A549 (cell line): ENCODE data around the gene TRIM7. TPM values are rescaled to one million over a fixed set of nuclear protein-coding genes. Genes with fewer than 3 reads are reported as not detected.

Source experiments
- ATAC-seq, 2 experiments: fragments of 200-7000 bp in 1 of 2; fragments of >200 bp in 1 of 2; cut with Nextera tagmentation in 1 of 2; cut with Tn5 transposase in 1 of 2; 3 replicates each; pipeline versions ENCODE4 v1.8.0 to v1.9.1; 2018 to 2020; ENCODE audit warnings: mild to moderate bottlenecking in 1 of 2, moderate library complexity in 1 of 2
- CTCF ChIA-PET: fragments of 300-600 bp; sonication (Branson Sonifier 250); formaldehyde crosslinking; extraction: SDS; loops from one replicate; lab custom pipeline; 2021; ENCODE audit warnings: antibody characterized with exemption, inconsistent platforms; lab: Yijun Ruan, JAX
- POLR2A ChIA-PET: fragments of 350-600 bp; formaldehyde crosslinking; extraction: SDS; loops from one replicate; lab custom pipeline; 2021; ENCODE audit warnings: antibody characterized with exemption, inconsistent platforms; lab: Yijun Ruan, JAX
- DNase-seq, 2 experiments: peaks; one replicate each; pipeline versions ENCODE4 v3.0.0 to v3.0.0-alpha.2; 2011 to 2016; ENCODE audit warnings: low read depth in 1 of 2, low spot score in 1 of 2
- FAIRE-seq: peaks from 2 replicates; lab custom pipeline; 2011; peaks lifted over from hg19 to GRCh38; lab: Jason Lieb, UNC
- H3K27ac ChIP-seq, 2 experiments: fragments of >200 bp; sonication (Bioruptor Twin); formaldehyde crosslinking; 3 replicates each; pipeline ENCODE4 v1.5.1; 2016 to 2017
- H3K4me1 ChIP-seq: fragments of >200 bp; sonication (Bioruptor Twin); formaldehyde crosslinking; 3 replicates; pipeline ENCODE4 v1.6.1; 2016
- H3K4me2 ChIP-seq: fragments of >200 bp; sonication (Bioruptor Twin); formaldehyde crosslinking; 3 replicates; pipeline ENCODE4 v1.6.1; 2016
- H3K4me3 ChIP-seq: fragments of >200 bp; sonication (Bioruptor Twin); formaldehyde crosslinking; 3 replicates; pipeline ENCODE4 v1.5.1; 2016
- H3K9me3 ChIP-seq: fragments of >200 bp; sonication (Bioruptor Twin); formaldehyde crosslinking; 3 replicates; pipeline ENCODE4 v1.6.1; 2016
- CEBPB ChIP-seq, 2 experiments: fragments of >200 bp in 1 of 2; sonication (Bioruptor Twin) in 1 of 2; formaldehyde crosslinking in 1 of 2; IDR thresholded peaks; 2 replicates each; pipeline ENCODE4 v1.6.1; 2012 to 2016
- E2F6 ChIP-seq: IDR thresholded peaks from 2 replicates; pipeline ENCODE4 v1.6.1; 2012; ENCODE audit warnings: low read depth, borderline replicate concordance
- EHF ChIP-seq: fragments of 250-450 bp; sonication (Bioruptor Pico); IDR thresholded peaks from 2 replicates; pipeline ENCODE4 v1.5.0; 2020; ENCODE audit warnings: mild to moderate bottlenecking
- ELK1 ChIP-seq: fragments of 150-350 bp; IDR thresholded peaks from 2 replicates; pipeline ENCODE4 v1.6.1; 2014; ENCODE audit warnings: low read depth, mild to moderate bottlenecking, low read length
- FOSL2 ChIP-seq, 2 experiments: fragments of 450-650 bp in 1 of 2; fragments of >200 bp in 1 of 2; sonication (Bioruptor Twin) in 1 of 2; formaldehyde crosslinking; IDR thresholded peaks; 2 replicates each; pipeline versions ENCODE4 v1.5.0 to v1.6.1; 2016 to 2020; ENCODE audit warnings: mild to moderate bottlenecking in 1 of 2, moderate library complexity in 1 of 2
- FOXS1 ChIP-seq: fragments of 250-450 bp; sonication (Bioruptor Pico); IDR thresholded peaks from 2 replicates; pipeline ENCODE4 v1.5.0; 2020; ENCODE audit warnings: mild to moderate bottlenecking, moderate library complexity
- GATA3 ChIP-seq: IDR thresholded peaks from 2 replicates; pipeline ENCODE4 v1.6.1; 2012; ENCODE audit warnings: borderline replicate concordance
- HEYL ChIP-seq: fragments of 250-450 bp; sonication (Bioruptor Pico); IDR thresholded peaks from 2 replicates; pipeline ENCODE4 v1.8.0; 2021; ENCODE audit warnings: mild to moderate bottlenecking, moderate library complexity
- HOXA7 ChIP-seq: fragments of 250-450 bp; sonication (Bioruptor Pico); IDR thresholded peaks from 2 replicates; pipeline ENCODE4 v1.5.0; 2020; ENCODE audit warnings: mild to moderate bottlenecking, moderate library complexity
- KDM1A ChIP-seq: fragments of 200-600 bp; sonication (generic); IDR thresholded peaks from 2 replicates; pipeline ENCODE4 v1.6.1; 2016; ENCODE audit warnings: low read depth, mild to moderate bottlenecking
- KDM5A ChIP-seq: fragments of 200-600 bp; sonication (generic); IDR thresholded peaks from 2 replicates; pipeline ENCODE4 v1.6.1; 2016; ENCODE audit warnings: antibody characterized with exemption, mild to moderate bottlenecking
- MAZ ChIP-seq: fragments of 150-350 bp; IDR thresholded peaks from 2 replicates; pipeline ENCODE4 v1.6.1; 2014; ENCODE audit warnings: antibody characterized with exemption, low read depth, low read length, borderline replicate concordance
- NPAS2 ChIP-seq: fragments of 250-450 bp; sonication (Bioruptor Pico); IDR thresholded peaks from 2 replicates; pipeline ENCODE4 v1.8.0; 2022; ENCODE audit warnings: mild to moderate bottlenecking, moderate library complexity, borderline replicate concordance
- PBX3 ChIP-seq: IDR thresholded peaks from 2 replicates; pipeline ENCODE4 v1.6.1; 2012
- PHF8 ChIP-seq: fragments of 200-600 bp; sonication (generic); IDR thresholded peaks from 2 replicates; pipeline ENCODE4 v1.6.1; 2016; ENCODE audit warnings: low read depth, mild to moderate bottlenecking, antibody characterized with exemption, moderate library complexity, borderline replicate concordance
- POLR2A ChIP-seq: IDR thresholded peaks from 2 replicates; pipeline ENCODE4 v1.6.1; 2012; ENCODE audit warnings: mild to moderate bottlenecking, low read length
- RAD21 ChIP-seq, 2 experiments: fragments of >200 bp in 1 of 2; sonication (Bioruptor Twin) in 1 of 2; formaldehyde crosslinking in 1 of 2; IDR thresholded peaks in 1 of 2; conservative IDR thresholded peaks in 1 of 2; 2 replicates in 1 of 2; 3 replicates in 1 of 2; pipeline ENCODE4 v1.6.1; 2012 to 2018; ENCODE audit warnings: inconsistent platforms in 1 of 2
- RARB ChIP-seq: fragments of 250-450 bp; sonication (Bioruptor Pico); IDR thresholded peaks from 2 replicates; pipeline ENCODE4 v1.8.0; 2021; ENCODE audit warnings: mild to moderate bottlenecking, moderate library complexity
- RFX5 ChIP-seq: fragments of 450-650 bp; IDR thresholded peaks from 2 replicates; pipeline ENCODE4 v1.7.1; 2014; ENCODE audit warnings: antibody characterized with exemption, mild to moderate bottlenecking, moderate library complexity
- RNF2 ChIP-seq: fragments of 200-600 bp; sonication (generic); IDR thresholded peaks from 2 replicates; pipeline ENCODE4 v1.6.1; 2016; ENCODE audit warnings: low read depth, mild to moderate bottlenecking, antibody characterized with exemption, moderate library complexity, borderline replicate concordance
- SMC3 ChIP-seq: fragments of >200 bp; sonication (Bioruptor Twin); formaldehyde crosslinking; IDR thresholded peaks from 3 replicates; pipeline ENCODE4 v1.6.1; 2018; ENCODE audit warnings: inconsistent platforms
- SREBF2 ChIP-seq: fragments of 450-650 bp; IDR thresholded peaks from 2 replicates; pipeline ENCODE4 v1.6.1; 2014; ENCODE audit warnings: mild to moderate bottlenecking, moderate library complexity
- ZFP36 ChIP-seq: fragments of 450-650 bp; IDR thresholded peaks from 2 replicates; pipeline ENCODE4 v1.6.1; 2014; ENCODE audit warnings: borderline replicate concordance; ENCODE audit not compliant: partially characterized antibody
- ZNF302 ChIP-seq: fragments of 250-450 bp; sonication (Bioruptor Pico); IDR thresholded peaks from 2 replicates; pipeline ENCODE4 v1.9.0; 2021; ENCODE audit warnings: inconsistent platforms, mild to moderate bottlenecking, moderate library complexity
- ZSCAN20 ChIP-seq: fragments of 250-450 bp; sonication (Bioruptor Pico); IDR thresholded peaks from 2 replicates; pipeline ENCODE4 v1.8.0; 2022; ENCODE audit warnings: mild to moderate bottlenecking, moderate library complexity
- WGBS: methylation state at CpG from one replicate; pipeline ENCODE4 v1.1.6; 2017; ENCODE audit errors: missing lambda C conversion rate; 5-methylcytosine and 5-hydroxymethylcytosine counted together
- polyA plus RNA-seq, 4 experiments: library from polyadenylated mRNA; depleted of rRNA in 3 of 4; stranded (reverse); fragments of >200 nt; fragmentation: RNase III in 1 of 4; extraction: RNeasy Plus Mini Kit Qiagen cat#74134 plus additional on column Dnase treatment in 1 of 4; gene quantifications; 2 replicates in 3 of 4; 3 replicates in 1 of 4; pipeline ENCODE4 v1.2.3, GENCODE V29; 2011 to 2017
- TF ChIP-seq, protein P1 (sequence below): IDR thresholded peaks from 2 replicates; pipeline ENCODE4 v1.6.1; 2012

TRIM7 gene
- polyA plus RNA-seq, 2 of the 4 experiments (the other 2 are of a cell fraction): 21.8 to 30.7 TPM

DNA sequence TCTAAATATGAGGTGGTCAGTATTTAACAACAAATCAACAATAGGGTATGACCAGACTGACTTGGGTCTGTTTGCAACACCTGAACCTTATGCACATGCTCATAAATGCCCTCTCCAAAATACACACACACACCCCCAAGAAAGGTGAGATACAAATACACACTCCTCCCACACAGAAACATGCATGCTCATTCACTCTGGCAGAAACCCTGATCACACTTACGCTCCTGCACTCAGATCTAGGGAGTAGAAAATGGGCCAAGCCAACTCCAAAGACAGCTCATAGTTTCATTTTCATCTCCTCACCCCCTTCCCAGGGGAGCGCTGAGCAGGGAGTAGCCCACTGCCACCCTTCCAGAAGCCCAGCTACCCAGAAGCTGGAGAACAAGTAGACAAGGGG is 11.3 kb downstream of the TRIM7 start:
- Histone ChIP-seq H3K9me3 (no peaks in the 10 kb centered on the region), H3K27ac (no peak overlapping the region), H3K4me3 (no peak overlapping the region), H3K4me1 (peaks cover 20% of the 10 kb centered on the region), H3K4me2 (no peak overlapping the region)
- 97% methylated on average over 2 of the region's 2 CpGs for WGBS
- FAIRE-seq (no peak), DNase-seq (no peak), ATAC-seq (no peak)
- CTCF ChIA-PET: interaction anchor here (0.6 to 4.5 kb wide), 7 partner anchors 8 to 27 kb away, joined by 3 to 36 read pairs (median 4); partner anchors contain the start of gene TRIM7
- POLR2A ChIA-PET: interaction anchor here (6.2 to 6.4 kb wide), 2 partner anchors 12 to 29 kb away, joined by 48 to 159 read pairs; partner anchors contain the start of genes TRIM41 and TRIM7
- TF ChIP-seq EHF (CRISPR knock-in tag): no peak
- TF ChIP-seq RNF2: no peak

DNA sequence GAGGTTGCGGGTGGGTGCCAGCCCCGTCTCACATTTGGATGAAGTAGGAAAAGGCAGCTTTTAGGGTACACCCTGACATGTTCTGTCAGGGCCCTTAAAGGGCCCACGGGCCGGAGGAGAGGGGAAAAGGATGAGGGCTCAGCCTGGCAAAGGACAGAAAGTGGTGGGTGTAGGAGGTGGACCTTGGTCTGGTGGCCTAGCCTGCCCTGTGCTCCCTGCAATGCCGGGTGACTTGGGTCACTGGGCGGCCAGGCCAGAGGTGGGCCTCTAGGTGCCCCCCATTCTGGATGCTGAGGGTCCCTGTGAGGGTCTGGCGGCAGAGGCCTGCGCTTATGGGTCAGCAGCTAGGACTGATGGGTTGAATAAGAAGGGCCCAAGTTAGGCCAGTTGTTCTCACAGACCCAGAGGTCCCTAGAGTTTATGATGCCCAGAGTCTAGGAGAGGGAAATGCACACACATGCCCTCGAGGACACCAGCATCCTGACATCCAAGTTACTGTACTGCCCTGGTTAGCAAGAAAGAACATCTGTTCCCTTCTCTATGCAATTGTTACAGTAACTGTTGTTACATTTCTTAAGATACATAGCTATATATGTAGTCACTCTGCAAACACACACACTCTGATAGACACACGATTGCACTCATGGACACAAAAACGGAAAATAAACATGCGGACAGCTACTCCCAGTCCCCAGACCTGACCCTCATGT is 12.5 kb downstream of the TRIM7 start:
- ChIA-PET CTCF (interaction anchor here (0.7 to 4.5 kb wide), 12 partner anchors 9 to 864 kb away, joined by 3 to 36 read pairs (median 3); partner anchors contain the start of gene TRIM7), POLR2A (interaction anchor here (1.0 to 6.4 kb wide), 13 partner anchors 7 to 384 kb away, joined by 3 to 159 read pairs (median 5); partner anchors contain the start of genes RACK1, TRIM41 and TRIM7)
- FAIRE-seq: no peak
- Histone ChIP-seq H3K4me3 (peak overlapping the region; percentile 82), H3K27ac (peak overlapping the region; percentile 90 to 94), H3K4me2 (peak overlapping the region; percentile 98), H3K9me3 (no peaks in the 10 kb centered on the region), H3K4me1 (peaks cover 12% of the 10 kb centered on the region)
- DNase-seq: no peak
- no peak for TF ChIP-seq HOXA7 (CRISPR knock-in tag)
- 0 out of 2 replicates have a peak, but pooled peaks have one; percentile 16 for TF ChIP-seq E2F6
- no peak for TF ChIP-seq ZFP36
- TF ChIP-seq SREBF2: no peak
- TF ChIP-seq ZSCAN20: no peak
- no peak for TF ChIP-seq HEYL (CRISPR knock-in tag)
- TF ChIP-seq FOSL2 (IDR thresholded peaks at IDR 0.05): no peak
- peak; percentile 21; the same call in 1 of the 2 replicates for TF ChIP-seq FOSL2 (CRISPR knock-in tag; IDR thresholded peaks at IDR 0.05)
- TF ChIP-seq, protein P1, sequence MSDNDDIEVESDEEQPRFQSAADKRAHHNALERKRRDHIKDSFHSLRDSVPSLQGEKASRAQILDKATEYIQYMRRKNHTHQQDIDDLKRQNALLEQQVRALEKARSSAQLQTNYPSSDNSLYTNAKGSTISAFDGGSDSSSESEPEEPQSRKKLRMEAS: peak; percentile 30; the same call in 1 of the 2 replicates
- TF ChIP-seq ZNF302 (CRISPR knock-in tag): no peak
- no peak for TF ChIP-seq RARB (CRISPR knock-in tag)
- TF ChIP-seq FOXS1 (CRISPR knock-in tag): no peak
- TF ChIP-seq NPAS2: no peak
- no peak for TF ChIP-seq KDM5A
- ATAC-seq: no peak
- 29% methylated on average over 12 of the region's 12 CpGs for WGBS

DNA sequence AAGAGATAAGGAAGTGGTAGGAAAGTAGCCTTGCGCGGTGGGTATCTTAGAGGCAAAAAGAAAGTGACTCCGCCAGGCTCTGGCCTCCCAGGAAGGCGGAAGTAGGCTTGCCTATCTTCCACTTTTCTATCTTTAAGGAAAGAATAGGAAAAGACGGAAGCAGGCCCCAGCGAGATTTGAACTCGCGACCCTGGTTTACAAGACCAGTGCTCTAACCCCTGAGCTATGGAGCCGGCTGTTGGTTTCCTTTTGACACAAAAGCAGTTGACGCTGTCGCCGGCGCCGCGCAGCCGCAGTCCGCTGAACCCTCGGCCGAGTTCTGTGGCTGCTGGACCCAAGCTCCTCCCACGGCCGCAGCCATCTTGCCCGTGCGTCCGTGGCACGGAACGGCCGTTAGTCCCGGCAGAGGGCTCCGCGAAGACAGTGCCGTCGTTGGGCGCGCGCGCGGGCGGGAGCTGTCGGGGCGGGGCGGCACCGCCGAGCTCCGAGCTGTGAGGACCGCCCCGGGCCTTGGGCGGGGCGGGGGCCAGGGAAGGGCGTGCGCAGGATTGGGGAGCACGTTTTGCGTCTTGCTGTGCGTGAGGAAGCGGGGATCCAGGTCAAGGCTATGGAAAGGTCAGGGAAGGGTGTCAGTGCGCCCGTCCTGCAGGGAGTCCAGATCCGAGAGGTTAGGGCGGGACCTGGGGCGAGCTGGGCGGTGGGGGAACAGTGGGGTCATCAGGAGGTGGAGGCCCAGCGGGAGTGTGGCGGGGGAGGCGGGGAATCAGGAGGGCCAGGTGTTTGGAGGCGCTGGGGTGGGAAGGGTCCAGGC is 13.3 kb downstream of the TRIM7 start:
- 2% methylated on average over 32 of the region's 64 CpGs for WGBS
- POLR2A ChIA-PET: interaction anchor here (1.0 to 6.4 kb wide), 13 partner anchors 8 to 383 kb away, joined by 3 to 159 read pairs (median 5); partner anchors contain the start of genes RACK1, TRIM41 and TRIM7
- peak; percentile 48 to 69 for ATAC-seq
- no peaks in the 10 kb centered on the region for H3K9me3 ChIP-seq
- CTCF ChIA-PET: interaction anchor here (0.6 to 4.5 kb wide), 12 partner anchors 10 to 863 kb away, joined by 3 to 36 read pairs (median 3); partner anchors contain the start of gene TRIM7
- H3K4me1 ChIP-seq: peaks cover 12% of the 10 kb centered on the region
- H3K27ac ChIP-seq: peak overlapping the region; percentile 96
- peak; percentile 65 to 96 for DNase-seq
- FAIRE-seq: no peak
- H3K4me3 ChIP-seq: peak overlapping the region; percentile 82
- peak overlapping the region; percentile 99 for H3K4me2 ChIP-seq
- TF ChIP-seq RAD21 (conservative IDR thresholded peaks at IDR 0.05 in 1 of 2, IDR thresholded peaks at IDR 0.05 in 1 of 2) (0 out of 5 replicates have a peak, but pooled peaks of 1 of the 2 experiments have one; percentile 29), PBX3 (peak; percentile 15; the same call in 1 of the 2 replicates), MAZ (peak; percentile 10; the same call in 1 of the 2 replicates), CEBPB (IDR thresholded peaks at IDR 0.05) (peak in 1 of 2 experiments; percentile 35; a peak in 1 of 4 replicates), RARB (CRISPR knock-in tag) (peak; percentile 62; the same call in 1 of the 2 replicates), GATA3 (no peak), ELK1 (no peak), PHF8 (peak; percentile 74; the same call in 1 of the 2 replicates), SMC3 (peak; percentile 16; the same call in 1 of the 3 replicates), RFX5 (no peak), KDM1A (no peak), POLR2A (peak; percentile 71), ZFP36 (no peak), E2F6 (peak; percentile 14; the same call in 1 of the 2 replicates), SREBF2 (peak; percentile 97), HOXA7 (CRISPR knock-in tag) (no peak)
